NCI-H146 treated with DMSO at 0.1 percent for 48 hours (cell line): ENCODE measurements around the gene COQ7.

ENCODE experiments used
- DNase-seq: peaks from one replicate; lab custom pipeline; 2025; ENCODE audit not compliant: unreplicated experiment; lab: John Stamatoyannopoulos, UW

COQ7 gene

DNA sequence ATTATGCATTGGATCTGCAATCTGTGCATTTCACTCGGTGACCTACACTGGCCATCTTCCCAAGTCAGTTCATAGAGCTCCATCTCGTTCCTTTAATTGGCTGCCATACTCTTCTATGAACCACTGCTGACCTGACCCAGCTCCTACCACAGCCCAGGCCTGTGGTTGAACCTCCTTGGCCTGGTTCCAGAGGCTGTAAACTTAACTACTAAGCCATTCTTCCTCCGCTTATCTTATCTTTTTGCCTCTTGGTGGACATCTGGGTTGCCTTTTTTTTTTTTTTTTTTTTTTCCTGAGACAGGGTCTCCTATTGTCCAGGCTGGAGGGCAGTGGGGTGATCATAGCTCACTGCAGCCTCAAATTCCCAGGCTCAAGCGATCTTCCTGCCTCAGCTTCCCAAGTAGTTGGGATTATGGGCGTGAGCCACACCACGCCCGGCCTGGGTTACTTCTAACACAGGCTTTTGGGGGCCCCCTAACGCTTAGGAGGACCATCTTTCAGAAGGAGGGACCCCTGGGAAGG is 18.3 kb downstream of the COQ7 start:
- DNase-seq: no peak

DNA sequence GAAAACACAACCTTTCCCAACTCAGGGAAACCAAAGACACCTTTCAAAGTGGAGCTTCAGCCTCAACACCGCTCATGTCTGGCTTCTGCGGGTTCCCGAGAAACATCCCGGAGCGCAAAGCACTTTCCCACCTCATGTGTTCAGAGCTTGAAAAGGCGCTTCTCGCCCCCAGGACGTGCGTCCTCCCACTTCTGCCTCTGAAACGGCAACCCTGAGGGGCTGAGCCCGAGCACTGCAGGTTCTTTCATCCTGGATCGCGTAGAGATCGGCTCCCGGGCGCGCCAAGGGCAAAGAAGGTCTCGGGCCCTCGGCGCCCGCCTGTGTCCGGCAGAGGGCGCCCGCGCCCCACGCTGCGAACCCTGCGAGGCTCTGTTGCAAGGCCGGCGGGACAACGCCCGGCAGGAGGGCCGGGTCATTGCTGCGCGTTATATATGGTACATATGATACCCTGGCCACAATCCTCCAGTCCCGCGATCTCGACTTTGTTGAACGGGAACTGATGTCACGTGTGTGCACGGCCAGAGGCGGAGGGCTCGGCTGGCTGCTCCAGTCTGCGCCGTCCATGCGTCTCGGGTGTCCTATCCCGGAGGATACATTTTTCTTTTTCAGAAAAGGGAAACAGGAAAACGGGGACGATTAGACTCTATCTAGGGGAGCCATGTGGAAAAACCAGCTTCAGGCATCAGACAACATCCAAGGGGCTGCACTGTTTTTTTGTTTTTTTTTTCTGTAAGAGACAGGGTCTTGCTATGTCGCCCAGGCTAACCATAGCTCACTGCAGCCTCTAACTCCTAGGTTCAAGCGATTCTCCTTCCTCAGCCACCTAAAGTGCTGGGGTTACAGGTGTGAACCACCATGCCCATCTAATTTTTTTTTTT is 19.1 kb downstream of the COQ7 start:
- peak; percentile 96 for DNase-seq

- DNase-seq: peak; percentile 19
These were observed 21.0 kb downstream of the COQ7 start for GRCh38 chr16:19088341-19088916.

- DNase-seq: no peak
These were observed 22.1 kb downstream of the COQ7 start for GRCh38 chr16:19089410-19089955.

DNA sequence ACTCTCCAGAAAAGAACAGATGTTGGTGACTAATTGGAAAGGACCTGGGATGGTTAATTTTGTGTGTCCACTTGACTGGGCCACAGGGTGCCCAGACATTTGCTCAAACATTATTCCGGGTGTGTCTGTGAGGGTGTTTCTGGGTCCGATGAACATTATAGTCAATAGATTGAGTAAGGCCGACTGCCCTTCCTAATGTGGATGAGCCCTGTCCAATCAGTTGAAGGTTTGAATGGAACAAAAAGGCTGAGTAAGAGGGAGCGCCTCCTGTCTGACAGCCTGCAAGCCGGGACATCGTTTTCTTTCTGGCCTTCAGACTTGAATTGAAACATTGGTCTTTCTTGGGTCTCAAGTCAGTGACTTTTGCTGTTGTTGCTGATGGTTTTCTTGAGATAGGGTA is 23.5 kb downstream of the COQ7 start:
- no peak for DNase-seq

DNA sequence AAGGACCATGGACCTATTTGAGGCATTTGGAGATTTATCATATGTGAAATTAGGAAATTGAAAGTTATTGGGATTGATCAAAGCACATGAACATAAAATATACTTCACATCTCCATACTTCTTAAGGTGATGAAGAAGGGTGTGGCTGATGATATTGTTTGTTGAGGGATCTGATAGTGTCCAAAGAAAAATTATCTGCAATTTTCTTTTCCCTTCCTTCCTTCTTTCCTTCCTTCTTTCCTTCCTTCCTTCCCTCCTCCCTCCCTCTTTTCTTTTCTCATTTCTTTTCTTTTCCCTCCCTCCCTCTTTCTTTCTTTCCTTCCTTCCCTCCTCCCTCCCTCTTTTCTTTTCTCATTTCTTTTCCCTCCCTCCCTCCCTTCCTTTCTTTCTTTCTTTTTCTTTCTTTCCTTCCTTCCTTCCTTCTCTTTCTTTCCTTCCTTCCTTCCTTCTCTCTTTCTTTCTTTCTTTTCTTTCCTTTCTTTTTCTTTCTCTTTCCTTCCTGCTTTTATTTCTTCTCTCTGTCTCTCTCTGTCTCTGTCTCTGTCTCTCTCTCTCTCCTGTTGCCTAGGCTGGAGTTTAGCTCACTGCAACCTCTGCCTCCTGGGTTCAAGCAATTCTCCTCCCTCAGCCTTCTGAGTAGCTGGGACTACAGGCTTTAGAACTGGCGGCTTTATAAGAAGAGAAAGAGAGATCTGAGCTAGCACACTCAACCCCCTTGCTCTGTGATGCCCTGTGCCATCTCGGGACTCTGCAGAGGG is 25.4 kb downstream of the COQ7 start:
- DNase-seq: no peak

DNA sequence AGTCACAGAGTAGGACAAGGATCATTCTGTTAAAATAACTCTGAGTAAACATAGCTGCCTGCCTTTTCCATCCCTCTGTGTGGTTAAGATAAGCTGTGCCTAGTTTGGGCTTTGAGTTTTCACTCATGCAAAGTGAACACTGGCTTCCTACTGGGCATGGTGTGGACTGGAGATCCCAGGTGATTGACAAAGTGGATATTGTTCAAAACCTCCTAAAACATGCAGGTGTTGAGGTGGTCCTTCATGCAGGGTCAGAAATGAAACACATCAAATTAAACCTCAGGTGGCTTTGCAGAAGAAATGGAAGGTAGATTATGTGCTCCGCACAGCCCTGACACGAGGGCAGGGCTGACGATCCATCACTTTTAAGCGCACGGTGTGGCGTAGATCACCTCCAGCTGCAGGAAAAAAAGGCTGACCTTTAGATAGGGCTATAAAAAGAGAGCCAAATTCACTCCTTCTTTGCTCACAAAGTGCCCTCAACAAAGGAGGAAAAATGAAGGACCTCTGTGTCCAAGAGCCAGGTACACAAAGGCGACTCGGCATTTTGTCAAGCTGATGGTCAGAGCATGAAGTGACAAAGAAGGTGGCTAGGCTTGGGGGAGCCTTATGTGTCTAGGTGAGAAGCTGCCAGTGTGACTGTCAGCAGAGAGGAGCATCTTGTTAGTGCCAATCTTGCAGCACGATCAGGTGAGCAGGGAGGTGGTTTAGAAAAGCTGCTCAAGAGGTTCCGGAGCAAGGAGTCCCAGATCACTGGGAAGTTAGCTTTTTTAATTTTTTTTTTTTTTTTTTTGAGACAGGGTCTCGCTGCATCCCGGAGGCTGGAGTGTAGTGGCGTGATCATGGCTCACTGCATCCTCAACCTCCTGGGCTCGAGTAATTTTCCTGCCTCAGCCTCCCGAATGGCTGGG is 26.5 kb downstream of the COQ7 start:
- peak; percentile 36 for DNase-seq

- no peak for DNase-seq
These were observed 27.3 kb downstream of the COQ7 start for GRCh38 chr16:19094542-19095365.

GRCh38 chr16:19095654-19096053 is 28.2 kb downstream of the COQ7 start:
- no peak for DNase-seq

- no peak for DNase-seq
These were observed 30.8 kb downstream of the COQ7 start for GRCh38 chr16:19098173-19098572.

DNA sequence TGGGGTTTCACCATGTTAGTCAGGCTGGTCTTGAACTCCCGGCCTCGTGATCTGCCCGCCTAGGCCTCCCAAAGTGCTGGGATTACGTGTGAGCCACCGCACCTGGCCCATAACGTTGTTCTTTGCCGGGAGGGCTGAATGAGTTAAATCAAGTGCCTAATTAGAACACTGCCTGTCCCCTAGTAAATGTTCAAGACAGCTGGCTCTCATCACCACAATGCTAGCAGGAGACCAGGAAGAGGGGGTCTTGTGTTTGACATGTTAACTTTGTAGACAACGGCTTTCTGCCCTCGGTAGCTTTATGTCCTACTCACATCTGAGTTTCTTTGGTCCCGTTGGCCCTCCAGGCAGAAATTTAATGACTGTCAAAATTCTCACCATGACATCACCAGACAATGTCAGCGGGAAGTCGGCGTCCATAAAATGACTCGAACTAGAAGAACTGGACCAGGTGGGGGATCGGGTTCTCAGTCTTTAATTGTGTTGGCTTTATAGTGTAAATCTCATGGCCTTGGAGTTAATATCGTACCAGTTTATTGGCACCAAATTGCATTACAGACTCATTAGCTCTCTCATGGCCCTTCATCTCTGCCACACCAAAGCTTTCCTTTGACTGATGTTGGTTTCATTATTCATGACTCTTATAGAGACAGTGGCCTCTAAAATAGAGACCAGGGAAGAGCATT is 34.9 kb downstream of the COQ7 start:
- peak; percentile 97 for DNase-seq

GRCh38 chr16:19104607-19105006 is 37.2 kb downstream of the COQ7 start:
- no peak for DNase-seq

- DNase-seq: no peak
These were observed 37.7 kb downstream of the COQ7 start for GRCh38 chr16:19105131-19105530.

GRCh38 chr16:19105891-19106624 is 38.6 kb downstream of the COQ7 start:
- no peak for DNase-seq

DNA sequence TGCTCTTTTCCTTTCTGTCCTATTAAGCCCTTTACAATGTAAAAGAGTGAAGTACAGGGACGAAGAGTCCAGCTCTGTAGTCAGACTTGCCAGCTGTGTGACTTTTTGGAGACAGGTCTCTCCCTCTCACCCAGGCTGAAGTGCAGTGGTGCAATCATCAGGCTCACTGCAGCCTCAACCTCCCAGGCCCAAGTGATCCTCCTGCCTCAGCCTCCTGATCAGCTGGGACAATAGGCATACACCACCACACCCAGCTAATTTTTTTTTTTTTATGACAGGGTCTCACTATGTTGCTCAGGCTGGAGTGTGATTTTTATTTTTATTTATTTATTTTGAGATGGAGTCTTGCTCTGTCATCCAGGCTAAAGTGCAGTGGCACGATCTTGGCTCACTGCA is 39.2 kb downstream of the COQ7 start:
- no peak for DNase-seq

GRCh38 chr16:19108409-19109287 is 41.2 kb downstream of the COQ7 start:
- DNase-seq: no peak

GRCh38 chr16:19109288-19109664 is 41.9 kb downstream of the COQ7 start:
- DNase-seq: no peak
